ENCODE measurements around the gene FIGNL2.

DNA sequence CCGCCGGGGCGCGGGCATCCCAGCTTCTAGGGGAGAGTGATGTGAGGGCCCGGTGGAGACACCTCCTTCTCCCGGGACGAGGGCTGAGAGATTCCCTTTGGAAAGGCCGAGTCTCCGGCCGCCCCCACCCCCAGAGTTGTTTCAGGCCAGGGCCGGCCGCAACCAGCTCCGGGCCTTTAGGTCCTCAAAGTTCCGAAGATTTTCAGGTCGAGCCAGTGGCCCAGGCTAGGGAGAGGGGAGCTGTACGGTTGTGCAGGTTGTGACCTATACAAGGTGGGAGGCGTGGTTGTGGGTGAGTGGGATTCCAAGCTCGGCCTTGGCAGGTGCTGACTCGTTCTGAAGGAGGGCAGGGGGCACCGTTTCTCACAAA is 21.0 kb upstream of the FIGNL2 start:
- TF ChIP-seq CTCF (conservative IDR thresholded peaks at IDR 0.05; ENCODE audit: low read depth, low read length) (no peak), RFX5 (IDR thresholded peaks at IDR 0.05; ENCODE audit: low read depth, low read length) (no peak), RAD21 (IDR thresholded peaks at IDR 0.05; ENCODE audit: low read length) (no peak), NFE2L2 (IDR thresholded peaks at IDR 0.05; ENCODE audit: low read depth, low read length) (no peak), BHLHE40 (IDR thresholded peaks at IDR 0.05; ENCODE audit: low read depth, low read length) (no peak), POLR2A (IDR thresholded peaks at IDR 0.05; ENCODE audit: low read depth, low read length) (no peak)

Data from IMR-90 (cell line).